Lung (tissue), 12 donors: ENCODE results near the gene HSF5. TPM values are rescaled to one million over a fixed set of nuclear protein-coding genes. Genes with fewer than 3 reads are reported as not detected.

Source experiments
- ATAC-seq: fragments of 200-7000 bp; cut with Tn5 transposase; one replicate; pipeline ENCODE4 v1.9.1; 2020; ENCODE audit warnings: moderate number of reproducible peaks; ENCODE audit not compliant: insufficient read depth, low FRiP score
- DNase-seq, 3 donors: peaks; one replicate each; pipeline ENCODE4 v3.0.0-alpha.2; 2013 to 2017
- H3K27ac ChIP-seq, 2 donors: one replicate each; pipeline ENCODE4 v1.5.1; 2013; ENCODE audit warnings: mild to moderate bottlenecking in 2 of 2, moderate library complexity in 2 of 2, control low read depth in 1 of 2, inconsistent platforms in 1 of 2, low read depth in 1 of 2, low read length in 1 of 2
- H3K27me3 ChIP-seq, 3 donors: one replicate each; pipeline ENCODE4 v1.5.1; 2013; ENCODE audit warnings: low read length in 2 of 3; ENCODE audit not compliant: control insufficient read depth in 3 of 3, insufficient read depth in 3 of 3
- H3K36me3 ChIP-seq, 4 donors: one replicate each; pipeline ENCODE4 v1.5.1; 2013; ENCODE audit warnings: low read length in 4 of 4, mild to moderate bottlenecking in 1 of 4, moderate library complexity in 1 of 4; ENCODE audit not compliant: control insufficient read depth in 4 of 4, insufficient read depth in 4 of 4
- H3K4me1 ChIP-seq, 5 donors: one replicate each; pipeline ENCODE4 v1.5.1; 2013; ENCODE audit warnings: low read length in 5 of 5, mild to moderate bottlenecking in 2 of 5, moderate library complexity in 1 of 5; ENCODE audit not compliant: control insufficient read depth in 5 of 5, insufficient read depth in 5 of 5
- H3K4me3 ChIP-seq: one replicate; pipeline ENCODE4 v1.5.1; 2013; ENCODE audit warnings: mild to moderate bottlenecking, control low read depth, moderate library complexity
- H3K9ac ChIP-seq, 2 donors: one replicate each; pipeline ENCODE4 v1.5.1; 2013; ENCODE audit warnings: low read length in 2 of 2, control low read depth in 1 of 2; ENCODE audit not compliant: insufficient read depth in 1 of 2
- H3K9me3 ChIP-seq, 4 donors: one replicate each; pipeline ENCODE4 v1.5.1; 2013; ENCODE audit warnings: low read length in 3 of 4, mild to moderate bottlenecking in 1 of 4, moderate library complexity in 1 of 4; ENCODE audit not compliant: control insufficient read depth in 4 of 4, insufficient read depth in 3 of 4
- CTCF ChIP-seq: IDR thresholded peaks from 2 replicates; pipeline ENCODE4 v1.5.1; 2012; ENCODE audit warnings: mild to moderate bottlenecking; ENCODE audit errors: control extremely low read depth, extremely low read depth
- WGBS, 2 donors: extraction: QIAGEN DNeasy Blood & Tissue Kit; methylation state at CpG; one replicate each; pipeline ENCODE4 v1.1.7; 2013; 5-methylcytosine and 5-hydroxymethylcytosine counted together
- polyA plus RNA-seq, 2 donors: library from polyadenylated mRNA; stranded (reverse); fragments of 200-250 nt; gene quantifications; one replicate each; pipeline ENCODE4 v1.2.1, GENCODE V29; 2013
- total RNA-seq, 2 donors: library from RNA; depleted of rRNA in 1 of 2; stranded (reverse); fragments of >200 nt in 1 of 2; gene quantifications; one replicate each; pipeline ENCODE4 v1.2.1, GENCODE V29; 2014 to 2021
- donor health status: control.
- donor health status: control.
- donor health status: Bipolar disorder and iron deficiency.
- donor health status: healthy.
- donor health status: DM: yes; HTN: yes; CAD: no.

The HSF5 gene
- total and polyA plus RNA-seq, 4 donors = 0.02 to 0.17 (median 0.08) TPM

- no peak for TF ChIP-seq CTCF
- no peak overlapping the region for H3K4me3 ChIP-seq
- WGBS, 2 donors = 62 to 69% methylated on average over 3 of the region's 3 CpGs
- H3K9ac ChIP-seq = no peak overlapping the region
- DNase-seq (peak in 1 of 3 donors; percentile 57), ATAC-seq (no peak)
- no peak overlapping the region for H3K27ac ChIP-seq
- H3K36me3 ChIP-seq = no peaks in the 10 kb centered on the region
- no peaks in the 10 kb centered on the region for H3K9me3 ChIP-seq
- H3K4me1 ChIP-seq = peaks cover 0 to 65% (median 21%) of the 10 kb centered on the region in 5 donors
- no peaks in the 10 kb centered on the region for H3K27me3 ChIP-seq
Measured at GRCh38 chr17:58388302-58389190, 99.7 kb downstream of the HSF5 start.

GRCh38 chr17:58387834-58388233 is 100.4 kb downstream of the HSF5 start:
- H3K27ac ChIP-seq = no peak overlapping the region
- H3K9me3 ChIP-seq = no peaks in the 10 kb centered on the region
- no peaks in the 10 kb centered on the region for H3K36me3 ChIP-seq
- H3K4me1 ChIP-seq = peaks cover 0 to 71% (median 26%) of the 10 kb centered on the region in 5 donors
- H3K9ac ChIP-seq = no peak overlapping the region
- H3K4me3 ChIP-seq = no peak overlapping the region
- ATAC-seq (no peak), DNase-seq (no peak)
- no peak for TF ChIP-seq CTCF
- WGBS, 2 donors = 61 to 89% methylated on average over 1 of the region's 1 CpG
- no peaks in the 10 kb centered on the region for H3K27me3 ChIP-seq

GRCh38 chr17:58386708-58387107 is 101.5 kb downstream of the HSF5 start:
- DNase-seq (no peak), ATAC-seq (no peak)
- no peak for TF ChIP-seq CTCF
- Histone ChIP-seq H3K36me3 (no peaks in the 10 kb centered on the region), H3K4me1 (peaks cover 0 to 72% (median 33%) of the 10 kb centered on the region in 5 donors), H3K9me3 (no peaks in the 10 kb centered on the region), H3K27me3 (no peaks in the 10 kb centered on the region), H3K4me3 (no peak overlapping the region), H3K27ac (no peak overlapping the region), H3K9ac (no peak overlapping the region)
- 87 to 93% methylated on average over 3 of the region's 3 CpGs for WGBS, 2 donors
